GM23248 (cell line): Measurements from ENCODE around the gene CYP3A4.
"Not testable (repeated sequence)": the region's sequence is repeated elsewhere in the genome, so short reads cannot be mapped to it uniquely, and the experiment has no call there.

ENCODE experiments used
- EZH2 ChIP-seq: fragments of 200-600 bp; sonication (generic); IDR thresholded peaks from 2 replicates; pipeline ENCODE4 v1.6.1; 2018; ENCODE audit warnings: antibody characterized with exemption, mild to moderate bottlenecking; ENCODE audit not compliant: insufficient read depth, poor library complexity, severe bottlenecking
- EZH2phosphoT487 ChIP-seq: fragments of 200-600 bp; sonication (generic); IDR thresholded peaks from 2 replicates; pipeline ENCODE4 v1.6.1; 2018; ENCODE audit warnings: antibody characterized with exemption, moderate library complexity, mild to moderate bottlenecking, low read depth; ENCODE audit not compliant: insufficient read depth

- TF ChIP-seq EZH2, EZH2phosphoT487: not testable (repeated sequence)
Measured at GRCh38 chr7:99773395-99773794, 10.6 kb downstream of the CYP3A4 start.
